ENCODE data around the gene GNPDA1. TPM values are rescaled to one million over a fixed set of nuclear protein-coding genes. Genes with fewer than 3 reads are reported as not detected.

GNPDA1 gene
- total and polyA plus RNA-seq, 4 donors = 8.0 to 15.0 (median 10.5) TPM

- Histone ChIP-seq H3K9ac (ENCODE audit: low read depth in 1 of 2, low read length in 2 of 2) (no peak overlapping the region), H3K36me3 (ENCODE audit: control insufficient read depth in 4 of 4, insufficient read depth in 3 of 4, low read depth in 1 of 4, low read length in 3 of 4) (no peaks in the 10 kb centered on the region), H3K4me1 (ENCODE audit: control insufficient read depth in 4 of 4, insufficient read depth in 4 of 4, low read length in 3 of 4) (peaks cover 3 to 28% (median 14%) of the 10 kb centered on the region in 4 donors), H3K27ac (ENCODE audit: low read depth in 1 of 2, low read length in 2 of 2) (no peak overlapping the region), H3K9me3 (ENCODE audit: control insufficient read depth in 4 of 4, low read length in 3 of 4) (peaks cover 0 to 4% (median 0%) of the 10 kb centered on the region in 4 donors), H3K4me3 (ENCODE audit: low read depth in 1 of 3, low read length in 3 of 3) (no peak overlapping the region), H3K27me3 (ENCODE audit: control insufficient read depth in 4 of 4, insufficient read depth in 4 of 4, low read length in 3 of 4) (no peaks in the 10 kb centered on the region)
- DNase-seq (ENCODE audit: low spot score) = no peak
- WGBS = 90% methylated on average over 4 of the region's 4 CpGs
- no peak for TF ChIP-seq NR2F2 (IDR thresholded peaks at IDR 0.05)
- TF ChIP-seq YY1 (IDR thresholded peaks at IDR 0.05) = no peak
- no peak for TF ChIP-seq GABPA (IDR thresholded peaks at IDR 0.05 in 1 of 2, conservative IDR thresholded peaks at IDR 0.05 in 1 of 2)
- TF ChIP-seq SP1 (IDR thresholded peaks at IDR 0.05) = no peak
- TF ChIP-seq REST (IDR thresholded peaks at IDR 0.05) = no peak
- TF ChIP-seq HNF4A (conservative IDR thresholded peaks at IDR 0.05) = no peak
- no peak for TF ChIP-seq RXRA (IDR thresholded peaks at IDR 0.05)
- no peak for TF ChIP-seq FOXA2 (IDR thresholded peaks at IDR 0.05)
- no peak for TF ChIP-seq FOXA1 (IDR thresholded peaks at IDR 0.05)
- TF ChIP-seq HNF4G (IDR thresholded peaks at IDR 0.05) = no peak
- TF ChIP-seq CTCF (IDR thresholded peaks at IDR 0.05; ENCODE audit: low read depth, low read length, missing input control) = no peak
- no peak for TF ChIP-seq ZBTB33 (IDR thresholded peaks at IDR 0.05)
- no peak for TF ChIP-seq JUND (IDR thresholded peaks at IDR 0.05)
Measured at GRCh38 chr5:142016556-142016955, 3.7 kb upstream of the GNPDA1 start.

- DNase-seq (ENCODE audit: low spot score) = no peak
- Histone ChIP-seq H3K9ac (ENCODE audit: low read depth in 1 of 2, low read length in 2 of 2) (no peak overlapping the region), H3K4me1 (ENCODE audit: control insufficient read depth in 4 of 4, insufficient read depth in 4 of 4, low read length in 3 of 4) (peaks cover 3 to 29% (median 14%) of the 10 kb centered on the region in 4 donors), H3K9me3 (ENCODE audit: control insufficient read depth in 4 of 4, low read length in 3 of 4) (peaks cover 0 to 4% (median 0%) of the 10 kb centered on the region in 4 donors), H3K27me3 (ENCODE audit: control insufficient read depth in 4 of 4, insufficient read depth in 4 of 4, low read length in 3 of 4) (no peaks in the 10 kb centered on the region), H3K36me3 (ENCODE audit: control insufficient read depth in 4 of 4, insufficient read depth in 3 of 4, low read depth in 1 of 4, low read length in 3 of 4) (no peaks in the 10 kb centered on the region), H3K4me3 (ENCODE audit: low read depth in 1 of 3, low read length in 3 of 3) (no peak overlapping the region), H3K27ac (ENCODE audit: low read depth in 1 of 2, low read length in 2 of 2) (peak overlapping the region; percentile 12 to 51)
- 73% methylated on average over 6 of the region's 6 CpGs for WGBS
- TF ChIP-seq REST (IDR thresholded peaks at IDR 0.05) (no peak), TAF1 (conservative IDR thresholded peaks at IDR 0.05) (no peak), ATF3 (IDR thresholded peaks at IDR 0.05) (no peak), RAD21 (IDR thresholded peaks at IDR 0.05) (no peak), EGR1 (IDR thresholded peaks at IDR 0.05; ENCODE audit: low read depth in 2 of 2) (no peak), JUND (IDR thresholded peaks at IDR 0.05) (no peak), FOXA1 (IDR thresholded peaks at IDR 0.05) (no peak), FOXA2 (IDR thresholded peaks at IDR 0.05) (no peak), RXRA (IDR thresholded peaks at IDR 0.05) (no peak), GABPA (IDR thresholded peaks at IDR 0.05 in 1 of 2, conservative IDR thresholded peaks at IDR 0.05 in 1 of 2) (no peak), YY1 (IDR thresholded peaks at IDR 0.05) (no peak), SP1 (IDR thresholded peaks at IDR 0.05) (no peak), NR2F2 (IDR thresholded peaks at IDR 0.05) (no peak), MAX (IDR thresholded peaks at IDR 0.05) (no peak), HNF4G (IDR thresholded peaks at IDR 0.05) (no peak)
Measured at GRCh38 chr5:142015781-142016533, 3.1 kb upstream of the GNPDA1 start.
